ENCODE results near the gene CDH9. TPM values are rescaled to one million over a fixed set of nuclear protein-coding genes. Genes with fewer than 3 reads are reported as not detected.
"Not testable (repeated sequence)": the region's sequence is repeated elsewhere in the genome, so short reads cannot be mapped to it uniquely, and the experiment has no call there.

The CDH9 gene
- total RNA-seq, 2 experiments from 2014 or later, result not detected

- Mint-ChIP-seq H3K36me3 (ENCODE audit: low read depth) (peaks cover 2% of the 10 kb centered on the region), H3K4me1 (ENCODE audit: low read depth) (no peaks in the 10 kb centered on the region), H3K4me3 (no peak overlapping the region), H3K9me3 (peaks cover 19% of the 10 kb centered on the region), H3K27ac (no peak overlapping the region), H3K27me3 (ENCODE audit: low read depth) (no peaks in the 10 kb centered on the region)
- DNase-seq, result no peak
- intact Hi-C loops (cut with micrococcal nuclease), result no loop called here
- CTCF ChIA-PET, result no interaction called here
These were observed 182.1 kb downstream of the CDH9 start for GRCh38 chr5:26856238-26856637.

- H3K9me3 Mint-ChIP-seq, result peaks cover 25% of the 10 kb centered on the region
- DNase-seq; CTCF ChIA-PET; H3K36me3 Mint-ChIP-seq (ENCODE audit: low read depth); intact Hi-C loops (cut with micrococcal nuclease); H3K4me1 Mint-ChIP-seq (ENCODE audit: low read depth); H3K27me3 Mint-ChIP-seq (ENCODE audit: low read depth); H3K4me3 Mint-ChIP-seq; H3K27ac Mint-ChIP-seq: not testable (repeated sequence)
These were observed 185.9 kb downstream of the CDH9 start for GRCh38 chr5:26852450-26852849.

DNA sequence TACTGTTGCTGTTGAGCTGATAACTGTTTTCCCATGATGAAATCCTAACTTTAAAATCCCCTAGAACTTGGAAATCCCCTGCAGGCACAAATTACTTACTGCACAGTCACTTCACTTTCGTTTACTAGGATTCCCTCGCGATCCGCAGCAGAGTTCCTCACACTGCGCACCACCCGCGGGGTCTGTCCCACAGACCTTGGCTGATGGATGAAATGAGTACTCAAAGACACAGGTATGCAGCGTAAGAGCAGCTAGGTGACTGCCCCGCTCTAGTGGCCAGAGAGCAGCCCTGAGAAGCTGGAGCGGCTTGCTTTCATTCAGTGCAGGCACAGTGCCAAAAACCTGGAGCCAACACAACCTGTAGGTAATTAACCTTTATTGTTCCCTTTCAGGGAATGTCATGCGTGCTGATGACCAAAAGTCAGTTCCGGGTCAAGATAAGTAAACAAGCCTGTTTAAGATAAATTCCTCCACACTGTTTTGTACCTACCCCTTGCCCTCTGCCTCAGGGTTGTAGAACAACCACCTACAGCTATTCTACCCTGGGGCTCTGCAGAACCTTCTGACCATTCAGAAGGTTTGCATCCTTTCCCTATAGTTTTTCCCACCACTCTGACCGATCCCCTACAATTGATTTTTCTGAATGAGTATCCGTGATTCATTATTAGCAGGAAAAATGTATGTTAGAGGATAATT lies 191.2 kb downstream of the CDH9 start:
- Mint-ChIP-seq H3K27ac (no peak overlapping the region), H3K4me1 (ENCODE audit: low read depth) (no peaks in the 10 kb centered on the region)

DNA sequence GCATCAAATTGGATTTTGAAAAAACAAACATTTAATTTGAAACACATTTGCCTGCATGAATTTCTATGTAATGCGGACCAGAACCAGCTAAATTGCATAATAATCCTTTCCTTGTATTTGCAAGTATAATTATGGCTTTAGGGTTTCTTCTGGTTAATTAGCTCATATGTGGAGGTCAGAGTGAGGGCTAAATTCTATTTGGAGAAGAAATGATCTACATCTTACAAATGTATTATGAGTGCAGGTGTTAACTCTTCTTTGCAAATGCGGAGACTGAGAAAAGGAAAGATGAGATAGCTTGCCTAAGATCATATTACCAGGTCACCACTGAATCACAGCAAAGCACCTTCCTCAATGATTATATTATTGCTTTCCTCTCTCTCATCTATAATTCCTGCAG lies 194.7 kb downstream of the CDH9 start:
- Mint-ChIP-seq H3K4me3 (no peak overlapping the region), H3K36me3 (ENCODE audit: low read depth) (no peaks in the 10 kb centered on the region), H3K9me3 (peaks cover 17% of the 10 kb centered on the region), H3K4me1 (ENCODE audit: low read depth) (no peaks in the 10 kb centered on the region), H3K27ac (no peak overlapping the region), H3K27me3 (ENCODE audit: low read depth) (no peaks in the 10 kb centered on the region)
- DNase-seq, result no peak
- CTCF ChIA-PET, result no interaction called here
- intact Hi-C loops (cut with micrococcal nuclease), result no loop called here

More for the DNA sequence above, 191.2 kb downstream of the CDH9 start:
- DNase-seq, result no peak
- CTCF ChIA-PET, result no interaction called here
- intact Hi-C loops (cut with micrococcal nuclease), result no loop called here
- Mint-ChIP-seq H3K27me3 (ENCODE audit: low read depth) (no peaks in the 10 kb centered on the region), H3K36me3 (ENCODE audit: low read depth) (no peaks in the 10 kb centered on the region), H3K9me3 (peaks cover 19% of the 10 kb centered on the region), H3K4me3 (no peak overlapping the region)

GRCh38 chr5:26833596-26833995 lies 204.8 kb downstream of the CDH9 start:
- CTCF ChIA-PET, result interaction anchor here (0.6 kb wide), 1 partner anchor 156 kb away, joined by 4 read pairs; no protein-coding TSS in a partner anchor
- Mint-ChIP-seq H3K36me3 (ENCODE audit: low read depth) (no peaks in the 10 kb centered on the region), H3K27ac (no peak overlapping the region), H3K27me3 (ENCODE audit: low read depth) (no peaks in the 10 kb centered on the region), H3K4me3 (no peak overlapping the region), H3K9me3 (peaks cover 13% of the 10 kb centered on the region), H3K4me1 (ENCODE audit: low read depth) (no peaks in the 10 kb centered on the region)
- DNase-seq, result no peak
- intact Hi-C loops (cut with micrococcal nuclease), result no loop called here
